Type B pancreatic cell (in vitro differentiated cells): ENCODE measurements around the gene CFAP77. TPM values are rescaled to one million over a fixed set of nuclear protein-coding genes. Genes with fewer than 3 reads are reported as not detected.

ENCODE experiments used
- DNase-seq: peaks from one replicate; pipeline ENCODE4 v3.0.0; 2021; ENCODE audit warnings: mixed read lengths; ENCODE audit not compliant: unreplicated experiment; ENCODE audit errors: extremely low spot score
- H3K27ac Mint-ChIP-seq: 2 replicates; pipeline ENCODE4 v1.8.0; 2021; ENCODE audit warnings: mild to moderate bottlenecking, mixed read lengths
- H3K27me3 Mint-ChIP-seq: 2 replicates; pipeline ENCODE4 v1.8.0; 2021; ENCODE audit warnings: mixed read lengths
- H3K36me3 Mint-ChIP-seq: 2 replicates; pipeline ENCODE4 v1.8.0; 2021; ENCODE audit warnings: mixed read lengths
- H3K4me1 Mint-ChIP-seq: one replicate; pipeline ENCODE4 v1.8.0; 2021; ENCODE audit warnings: mixed read lengths; ENCODE audit not compliant: unreplicated experiment
- H3K4me3 Mint-ChIP-seq: 2 replicates; pipeline ENCODE4 v1.8.0; 2021; ENCODE audit warnings: mild to moderate bottlenecking, mixed read lengths
- H3K9me3 Mint-ChIP-seq: 2 replicates; pipeline ENCODE4 v1.8.0; 2021; ENCODE audit warnings: mixed read lengths
- CTCF ChIP-seq: fragments of 200-600 bp; sonication (generic); conservative IDR thresholded peaks from 2 replicates; pipeline ENCODE4 v1.5.0; 2021; ENCODE audit warnings: antibody characterized with exemption, mild to moderate bottlenecking
- total RNA-seq: library from RNA; stranded (reverse); gene quantifications from 2 replicates; pipeline ENCODE4 v1.2.1, GENCODE V29; 2021; ENCODE audit warnings: low replicate concordance

The CFAP77 gene
- total RNA-seq, 1 donor from 2014 or later, result 1.5 TPM

- TF ChIP-seq CTCF, result no peak
- H3K4me3 Mint-ChIP-seq, result no peak overlapping the region
- peaks cover 94% of the 10 kb centered on the region for H3K27me3 Mint-ChIP-seq
- peaks cover 4% of the 10 kb centered on the region for H3K4me1 Mint-ChIP-seq
- DNase-seq, result no peak
- H3K36me3 Mint-ChIP-seq, result no peaks in the 10 kb centered on the region
- H3K9me3 Mint-ChIP-seq, result no peaks in the 10 kb centered on the region
- no peak overlapping the region for H3K27ac Mint-ChIP-seq
These were observed 8.8 kb downstream of the CFAP77 start for GRCh38 chr9:132418726-132419363.

GRCh38 chr9:132422574-132422973 is 12.6 kb downstream of the CFAP77 start:
- Mint-ChIP-seq H3K36me3 (no peaks in the 10 kb centered on the region), H3K4me3 (no peak overlapping the region), H3K27me3 (peaks cover 95% of the 10 kb centered on the region), H3K4me1 (peaks cover 11% of the 10 kb centered on the region), H3K9me3 (no peaks in the 10 kb centered on the region), H3K27ac (no peak overlapping the region)
- TF ChIP-seq CTCF, result no peak
- DNase-seq, result no peak

- H3K4me3 Mint-ChIP-seq, result no peak overlapping the region
- H3K27me3 Mint-ChIP-seq, result peaks cover 90% of the 10 kb centered on the region
- H3K4me1 Mint-ChIP-seq, result peaks cover 11% of the 10 kb centered on the region
- H3K9me3 Mint-ChIP-seq, result no peaks in the 10 kb centered on the region
- no peaks in the 10 kb centered on the region for H3K36me3 Mint-ChIP-seq
- no peak for TF ChIP-seq CTCF
- H3K27ac Mint-ChIP-seq, result no peak overlapping the region
- no peak for DNase-seq
These were observed 13.5 kb downstream of the CFAP77 start for GRCh38 chr9:132423503-132423902.

GRCh38 chr9:132424857-132425674 is 15.1 kb downstream of the CFAP77 start:
- H3K9me3 Mint-ChIP-seq, result no peaks in the 10 kb centered on the region
- peaks cover 85% of the 10 kb centered on the region for H3K27me3 Mint-ChIP-seq
- peaks cover 11% of the 10 kb centered on the region for H3K4me1 Mint-ChIP-seq
- DNase-seq, result no peak
- no peak overlapping the region for H3K27ac Mint-ChIP-seq
- H3K4me3 Mint-ChIP-seq, result no peak overlapping the region
- TF ChIP-seq CTCF, result no peak
- no peaks in the 10 kb centered on the region for H3K36me3 Mint-ChIP-seq

- no peak overlapping the region for H3K27ac Mint-ChIP-seq
These were observed 15.7 kb downstream of the CFAP77 start for GRCh38 chr9:132425675-132426062.

More at GRCh38 chr9:132425675-132426062, 15.7 kb downstream of the CFAP77 start:
- TF ChIP-seq CTCF, result no peak
- DNase-seq, result no peak
- Mint-ChIP-seq H3K4me3 (no peak overlapping the region), H3K9me3 (no peaks in the 10 kb centered on the region), H3K27me3 (peaks cover 88% of the 10 kb centered on the region), H3K4me1 (peaks cover 11% of the 10 kb centered on the region), H3K36me3 (no peaks in the 10 kb centered on the region)
